ENCODE measurements around the gene ACSL1.

ACSL1 gene

DNA sequence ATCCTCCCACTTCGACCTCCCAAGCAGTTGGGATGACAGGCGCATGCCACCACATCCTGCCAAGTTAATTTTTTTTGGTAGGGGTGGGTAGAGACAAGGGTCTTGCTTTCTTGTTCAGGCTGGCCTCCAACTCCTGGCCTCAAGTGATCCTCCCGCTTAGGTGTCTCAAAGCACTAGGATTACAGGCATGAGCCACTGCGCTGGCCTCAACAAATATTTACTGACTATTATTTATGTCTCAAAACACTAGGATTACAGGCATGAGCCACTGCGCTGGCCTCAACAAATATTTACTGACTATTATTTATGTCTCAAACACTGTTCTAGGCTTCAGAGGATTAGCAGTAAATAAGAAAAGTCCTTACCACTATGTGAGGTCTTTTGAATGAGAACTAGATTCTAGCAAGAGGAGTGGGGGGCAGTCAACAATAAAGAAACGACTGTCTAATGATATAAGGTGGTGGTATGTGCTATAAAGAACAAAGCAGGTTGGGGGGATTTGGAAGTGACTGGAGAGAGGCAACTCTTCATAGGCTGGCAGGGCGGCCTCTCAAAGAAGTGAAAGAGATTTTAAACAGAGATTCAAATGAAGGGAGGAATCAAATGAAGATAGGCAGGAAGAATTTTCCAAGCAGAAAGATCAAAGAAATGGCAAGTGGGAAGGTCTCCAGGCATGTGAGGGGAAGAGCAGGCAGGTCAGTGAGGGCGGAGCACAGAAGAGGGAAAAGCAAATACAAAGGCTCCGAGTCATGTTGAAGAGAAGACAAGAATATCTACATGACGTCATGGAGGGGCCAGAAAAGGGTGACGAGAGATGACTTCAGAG lies 12.7 kb upstream of the ACSL1 start:
- Histone ChIP-seq H3K27ac (ENCODE audit: low read depth, low read length) (no peak overlapping the region), H3K9ac (ENCODE audit: low read length) (no peak overlapping the region), H3K36me3 (ENCODE audit: insufficient read depth, low read length) (no peaks in the 10 kb centered on the region), H3K4me1 (ENCODE audit: insufficient read depth, low read length) (no peaks in the 10 kb centered on the region), H3K9me3 (ENCODE audit: low read length) (no peaks in the 10 kb centered on the region), H3K27me3 (ENCODE audit: control insufficient read depth in 1 of 2, insufficient read depth in 2 of 2, low read length in 2 of 2) (no peaks in the 10 kb centered on the region), H3K4me3 (ENCODE audit: low read depth in 1 of 2, low read length in 2 of 2) (no peak overlapping the region)

DNA sequence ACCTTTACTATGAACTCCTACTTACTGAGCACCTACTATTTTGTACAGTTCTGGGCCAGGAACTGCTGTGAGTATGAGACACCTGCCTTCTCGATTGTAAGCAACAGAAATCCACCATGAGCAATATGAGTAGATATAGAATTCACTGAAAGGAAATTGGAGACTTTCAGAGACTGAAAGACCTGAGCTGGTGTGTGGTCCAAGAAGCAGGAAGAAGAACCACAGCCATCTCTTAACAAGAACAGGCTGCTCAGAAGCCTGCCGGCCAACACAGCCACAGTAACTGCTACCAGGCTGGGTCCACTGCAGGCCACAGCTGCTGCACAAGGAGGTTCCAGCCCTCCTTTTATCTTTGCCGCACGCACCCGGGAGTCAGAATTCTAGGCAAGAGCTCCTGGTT lies 10.8 kb upstream of the ACSL1 start:
- H3K27ac ChIP-seq (ENCODE audit: low read depth, low read length), result no peak overlapping the region
- H3K4me1 ChIP-seq (ENCODE audit: insufficient read depth, low read length), result no peaks in the 10 kb centered on the region
- H3K36me3 ChIP-seq (ENCODE audit: insufficient read depth, low read length), result no peaks in the 10 kb centered on the region
- H3K27me3 ChIP-seq (ENCODE audit: control insufficient read depth in 1 of 2, insufficient read depth in 2 of 2, low read length in 2 of 2), result no peaks in the 10 kb centered on the region
- H3K4me3 ChIP-seq (ENCODE audit: low read depth in 1 of 2, low read length in 2 of 2), result no peak overlapping the region
- no peaks in the 10 kb centered on the region for H3K9me3 ChIP-seq (ENCODE audit: low read length)
- H3K9ac ChIP-seq (ENCODE audit: low read length), result no peak overlapping the region

GRCh38 chr4:184833046-184833838 lies 7.5 kb upstream of the ACSL1 start:
- no peaks in the 10 kb centered on the region for H3K9me3 ChIP-seq (ENCODE audit: low read length)
- no peaks in the 10 kb centered on the region for H3K27me3 ChIP-seq (ENCODE audit: control insufficient read depth in 1 of 2, insufficient read depth in 2 of 2, low read length in 2 of 2)
- H3K4me3 ChIP-seq (ENCODE audit: low read depth in 1 of 2, low read length in 2 of 2), result no peak overlapping the region
- H3K4me1 ChIP-seq (ENCODE audit: insufficient read depth, low read length), result no peaks in the 10 kb centered on the region
- H3K36me3 ChIP-seq (ENCODE audit: insufficient read depth, low read length), result no peaks in the 10 kb centered on the region
- no peak overlapping the region for H3K9ac ChIP-seq (ENCODE audit: low read length)
- H3K27ac ChIP-seq (ENCODE audit: low read depth, low read length), result no peak overlapping the region

- no peak overlapping the region for H3K27ac ChIP-seq (ENCODE audit: low read depth, low read length)
- H3K4me3 ChIP-seq (ENCODE audit: low read depth in 1 of 2, low read length in 2 of 2), result no peak overlapping the region
- no peaks in the 10 kb centered on the region for H3K9me3 ChIP-seq (ENCODE audit: low read length)
Observed at GRCh38 chr4:184831153-184831552, 5.4 kb upstream of the ACSL1 start.

DNA sequence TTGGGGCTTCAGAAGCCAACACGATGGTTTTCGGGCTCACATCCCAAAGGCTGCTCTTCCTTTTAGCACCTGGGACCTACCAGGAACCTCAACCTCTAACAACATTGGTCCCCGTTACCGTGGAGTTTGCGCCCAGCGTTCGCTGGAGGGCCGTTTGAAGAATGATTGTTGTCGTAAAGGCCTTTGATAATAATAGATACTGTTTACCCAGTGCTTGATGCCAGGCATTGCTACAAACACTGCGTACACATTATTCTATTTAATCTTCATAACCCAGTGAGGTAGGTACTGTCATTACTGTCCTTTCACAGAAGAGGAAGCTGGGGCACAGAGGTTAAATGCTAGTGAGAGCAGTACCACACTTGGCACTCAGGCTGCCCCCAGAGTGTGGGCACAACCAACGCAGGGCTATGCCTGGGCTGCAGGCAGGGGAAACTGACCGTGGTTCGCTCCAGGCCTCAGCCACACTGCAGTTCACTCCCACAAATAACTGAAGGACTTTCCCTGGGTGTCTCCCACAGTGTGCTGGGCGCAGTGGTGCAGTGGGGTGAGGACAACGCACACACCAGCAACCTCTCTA lies 1.0 kb upstream of the ACSL1 start:
- H3K36me3 ChIP-seq (ENCODE audit: insufficient read depth, low read length), result no peaks in the 10 kb centered on the region
- peaks cover 8% of the 10 kb centered on the region for H3K4me1 ChIP-seq (ENCODE audit: insufficient read depth, low read length)
- H3K27me3 ChIP-seq (ENCODE audit: control insufficient read depth in 1 of 2, insufficient read depth in 2 of 2, low read length in 2 of 2), result no peaks in the 10 kb centered on the region
- no peaks in the 10 kb centered on the region for H3K9me3 ChIP-seq (ENCODE audit: low read length)
- H3K4me3 ChIP-seq (ENCODE audit: low read depth in 1 of 2, low read length in 2 of 2), result peak overlapping the region; percentile 39 to 67
- H3K9ac ChIP-seq (ENCODE audit: low read length), result no peak overlapping the region
- H3K27ac ChIP-seq (ENCODE audit: low read depth, low read length), result no peak overlapping the region

More at GRCh38 chr4:184831153-184831552, 5.4 kb upstream of the ACSL1 start:
- Histone ChIP-seq H3K27me3 (ENCODE audit: control insufficient read depth in 1 of 2, insufficient read depth in 2 of 2, low read length in 2 of 2) (no peaks in the 10 kb centered on the region), H3K36me3 (ENCODE audit: insufficient read depth, low read length) (no peaks in the 10 kb centered on the region), H3K4me1 (ENCODE audit: insufficient read depth, low read length) (no peaks in the 10 kb centered on the region), H3K9ac (ENCODE audit: low read length) (no peak overlapping the region)

DNA sequence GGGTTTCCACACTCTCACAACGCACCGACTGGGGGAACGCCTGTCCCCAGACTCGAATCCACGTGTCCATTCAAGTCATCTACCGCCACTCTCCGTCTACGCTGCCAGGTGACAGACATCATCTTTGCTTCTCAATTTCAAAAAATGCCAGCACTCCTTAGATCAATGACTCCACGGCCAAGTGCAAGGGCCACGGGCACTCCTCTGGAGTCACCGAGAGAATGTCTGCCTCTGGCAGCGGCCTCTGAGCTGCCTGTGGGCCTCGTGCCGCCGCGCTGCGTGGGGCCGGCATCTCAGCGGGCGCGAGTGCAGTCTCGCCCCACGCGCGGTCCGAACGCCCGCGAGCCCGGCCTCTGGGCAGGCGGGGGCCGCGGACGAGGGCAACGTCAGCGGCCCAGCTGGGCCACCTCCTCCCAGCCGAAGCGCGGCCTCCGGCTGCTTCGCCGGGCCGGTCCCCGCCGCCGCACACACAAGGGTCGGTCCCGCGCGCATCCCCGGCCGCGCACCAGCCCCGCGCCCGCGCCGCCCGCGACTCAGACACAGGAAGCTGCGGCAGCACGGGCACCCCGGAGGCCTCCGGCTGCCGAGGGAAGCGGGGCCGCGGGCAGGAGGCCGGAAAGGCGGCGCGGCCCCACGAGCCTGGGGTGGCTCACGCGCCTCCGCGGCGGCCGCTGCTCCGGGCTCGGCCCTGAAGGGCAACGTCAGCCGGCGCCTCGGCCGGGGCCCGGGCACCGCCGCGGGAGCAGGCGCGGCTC lies 450 bp downstream of the ACSL1 start:
- Histone ChIP-seq H3K9ac (ENCODE audit: low read length) (peak overlapping the region; percentile 59), H3K4me1 (ENCODE audit: insufficient read depth, low read length) (peaks cover 8% of the 10 kb centered on the region), H3K27ac (ENCODE audit: low read depth, low read length) (no peak overlapping the region), H3K36me3 (ENCODE audit: insufficient read depth, low read length) (no peaks in the 10 kb centered on the region), H3K4me3 (ENCODE audit: low read depth in 1 of 2, low read length in 2 of 2) (peak overlapping the region; percentile 29 to 73), H3K27me3 (ENCODE audit: control insufficient read depth in 1 of 2, insufficient read depth in 2 of 2, low read length in 2 of 2) (no peaks in the 10 kb centered on the region), H3K9me3 (ENCODE audit: low read length) (no peaks in the 10 kb centered on the region)

DNA sequence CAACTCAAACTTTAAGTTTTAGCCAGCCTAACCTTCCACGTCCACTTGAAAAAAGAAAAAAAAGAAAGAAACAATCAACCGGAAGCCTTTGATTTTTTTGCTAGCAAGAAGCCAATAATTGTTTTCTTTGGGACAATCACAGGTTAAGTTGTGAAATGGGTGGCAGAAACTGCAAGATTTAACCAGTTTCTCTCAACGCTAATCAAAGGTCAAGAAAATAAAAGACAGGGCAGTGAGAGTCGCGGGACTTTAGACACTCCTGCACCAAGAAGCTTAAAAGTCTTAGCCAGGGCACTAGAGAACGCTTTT lies 1.0 kb downstream of the ACSL1 start:
- Histone ChIP-seq H3K27me3 (ENCODE audit: control insufficient read depth in 1 of 2, insufficient read depth in 2 of 2, low read length in 2 of 2) (no peaks in the 10 kb centered on the region), H3K9ac (ENCODE audit: low read length) (peak overlapping the region; percentile 59), H3K4me3 (ENCODE audit: low read depth in 1 of 2, low read length in 2 of 2) (peak overlapping the region; percentile 29 to 73), H3K27ac (ENCODE audit: low read depth, low read length) (no peak overlapping the region), H3K4me1 (ENCODE audit: insufficient read depth, low read length) (peaks cover 8% of the 10 kb centered on the region), H3K36me3 (ENCODE audit: insufficient read depth, low read length) (no peaks in the 10 kb centered on the region), H3K9me3 (ENCODE audit: low read length) (no peaks in the 10 kb centered on the region)

DNA sequence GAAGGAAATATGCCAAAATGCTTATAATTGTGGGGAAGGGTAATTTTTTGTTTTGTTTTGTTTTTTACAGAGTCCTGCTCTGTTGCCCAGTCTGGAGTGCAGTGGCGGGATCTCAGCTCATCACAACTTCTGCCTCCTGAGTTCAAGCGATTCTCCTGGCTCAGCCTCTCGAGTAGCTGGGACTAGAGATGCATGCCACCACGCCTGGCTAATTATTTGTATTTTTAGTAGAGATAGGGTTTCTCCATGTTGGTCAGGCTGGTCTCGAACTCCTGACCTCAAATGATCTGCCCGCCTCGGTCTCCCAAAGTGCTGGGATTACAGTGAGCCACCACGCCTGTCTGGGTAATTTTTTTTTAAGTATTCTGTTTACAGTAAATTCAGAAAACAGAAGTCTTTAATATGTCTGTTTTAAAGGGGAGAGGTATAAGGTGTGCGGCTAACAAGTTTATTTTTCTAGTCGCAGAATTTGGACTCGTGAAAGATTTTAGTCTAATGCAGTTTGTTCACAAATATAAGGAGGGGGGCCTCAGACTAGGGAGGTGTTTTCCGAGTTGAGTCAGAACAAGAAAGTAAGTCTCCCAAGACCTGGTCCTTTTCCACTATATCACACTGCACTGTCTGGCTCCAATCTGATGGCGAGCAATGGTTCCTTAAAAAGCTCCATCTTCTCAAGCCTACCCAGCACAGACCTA lies 1.5 kb downstream of the ACSL1 start:
- H3K4me1 ChIP-seq (ENCODE audit: insufficient read depth, low read length), result peaks cover 8% of the 10 kb centered on the region
- H3K36me3 ChIP-seq (ENCODE audit: insufficient read depth, low read length), result no peaks in the 10 kb centered on the region
- H3K27ac ChIP-seq (ENCODE audit: low read depth, low read length), result no peak overlapping the region
- no peak overlapping the region for H3K9ac ChIP-seq (ENCODE audit: low read length)
- no peaks in the 10 kb centered on the region for H3K9me3 ChIP-seq (ENCODE audit: low read length)
- peak overlapping the region in 1 of 2 donors; percentile 73 for H3K4me3 ChIP-seq (ENCODE audit: low read depth in 1 of 2, low read length in 2 of 2)
- H3K27me3 ChIP-seq (ENCODE audit: control insufficient read depth in 1 of 2, insufficient read depth in 2 of 2, low read length in 2 of 2), result no peaks in the 10 kb centered on the region

DNA sequence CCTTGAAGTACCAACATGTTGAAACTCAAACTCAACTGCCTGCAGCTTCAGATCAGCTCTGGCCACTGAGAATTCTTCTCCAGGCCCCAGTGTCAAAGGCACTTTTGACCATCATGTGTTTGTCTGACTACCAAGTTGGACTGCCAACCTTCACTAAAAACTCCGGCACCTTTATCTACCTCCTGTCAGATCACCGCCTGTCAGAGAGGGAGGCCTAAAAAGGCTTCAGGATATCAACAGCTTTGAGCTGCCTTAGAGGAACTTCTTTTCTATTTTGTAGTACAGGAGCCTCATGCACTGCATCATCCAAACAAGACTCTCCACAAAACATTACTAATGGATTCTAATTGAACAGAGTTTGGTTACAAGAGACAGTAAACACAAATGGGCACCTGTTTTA lies 2.8 kb downstream of the ACSL1 start:
- no peak overlapping the region for H3K27ac ChIP-seq (ENCODE audit: low read depth, low read length)
- H3K36me3 ChIP-seq (ENCODE audit: insufficient read depth, low read length), result no peaks in the 10 kb centered on the region
- peaks cover 8% of the 10 kb centered on the region for H3K4me1 ChIP-seq (ENCODE audit: insufficient read depth, low read length)
- H3K27me3 ChIP-seq (ENCODE audit: control insufficient read depth in 1 of 2, insufficient read depth in 2 of 2, low read length in 2 of 2), result no peaks in the 10 kb centered on the region
- H3K9ac ChIP-seq (ENCODE audit: low read length), result no peak overlapping the region
- H3K4me3 ChIP-seq (ENCODE audit: low read depth in 1 of 2, low read length in 2 of 2), result no peak overlapping the region
- H3K9me3 ChIP-seq (ENCODE audit: low read length), result no peaks in the 10 kb centered on the region

DNA sequence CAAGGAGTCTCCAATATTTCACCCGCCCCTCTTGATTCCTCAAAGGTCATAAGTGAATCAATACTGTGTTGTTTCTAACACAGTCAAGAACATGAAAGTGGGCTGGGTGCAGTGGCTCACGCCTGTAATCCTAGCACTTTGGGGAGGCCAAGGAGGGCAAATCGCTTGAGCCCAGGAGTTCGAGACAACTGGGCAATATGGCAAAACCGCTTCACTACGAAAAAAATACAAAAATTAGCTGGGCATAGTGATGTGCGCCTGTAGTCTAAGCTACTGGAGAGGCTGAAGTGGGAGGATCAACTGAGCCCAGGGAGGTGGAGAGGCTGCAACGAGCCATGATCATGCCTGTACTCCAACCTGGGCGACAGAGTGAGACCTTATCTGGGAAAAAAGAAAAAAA lies 3.4 kb downstream of the ACSL1 start:
- H3K36me3 ChIP-seq (ENCODE audit: insufficient read depth, low read length), result no peaks in the 10 kb centered on the region
- no peak overlapping the region for H3K9ac ChIP-seq (ENCODE audit: low read length)
- no peak overlapping the region for H3K27ac ChIP-seq (ENCODE audit: low read depth, low read length)
- peaks cover 8% of the 10 kb centered on the region for H3K4me1 ChIP-seq (ENCODE audit: insufficient read depth, low read length)
- no peak overlapping the region for H3K4me3 ChIP-seq (ENCODE audit: low read depth in 1 of 2, low read length in 2 of 2)
- no peaks in the 10 kb centered on the region for H3K9me3 ChIP-seq (ENCODE audit: low read length)
- no peaks in the 10 kb centered on the region for H3K27me3 ChIP-seq (ENCODE audit: control insufficient read depth in 1 of 2, insufficient read depth in 2 of 2, low read length in 2 of 2)

GRCh38 chr4:184821242-184821641 lies 4.5 kb downstream of the ACSL1 start:
- peaks cover 8% of the 10 kb centered on the region for H3K4me1 ChIP-seq (ENCODE audit: insufficient read depth, low read length)
- H3K36me3 ChIP-seq (ENCODE audit: insufficient read depth, low read length), result no peaks in the 10 kb centered on the region
- H3K4me3 ChIP-seq (ENCODE audit: low read depth in 1 of 2, low read length in 2 of 2), result no peak overlapping the region
- H3K27me3 ChIP-seq (ENCODE audit: control insufficient read depth in 1 of 2, insufficient read depth in 2 of 2, low read length in 2 of 2), result no peaks in the 10 kb centered on the region
- no peaks in the 10 kb centered on the region for H3K9me3 ChIP-seq (ENCODE audit: low read length)
- no peak overlapping the region for H3K9ac ChIP-seq (ENCODE audit: low read length)
- no peak overlapping the region for H3K27ac ChIP-seq (ENCODE audit: low read depth, low read length)
